HG03571 (cell line): Measurements from ENCODE around the gene UGT2A3.

Source experiments
- ATAC-seq: cut with Tn5 transposase; IDR thresholded peaks from one replicate; pipeline ENCODE4 v1.9.1; 2021; ENCODE audit not compliant: unreplicated experiment

The UGT2A3 gene

DNA sequence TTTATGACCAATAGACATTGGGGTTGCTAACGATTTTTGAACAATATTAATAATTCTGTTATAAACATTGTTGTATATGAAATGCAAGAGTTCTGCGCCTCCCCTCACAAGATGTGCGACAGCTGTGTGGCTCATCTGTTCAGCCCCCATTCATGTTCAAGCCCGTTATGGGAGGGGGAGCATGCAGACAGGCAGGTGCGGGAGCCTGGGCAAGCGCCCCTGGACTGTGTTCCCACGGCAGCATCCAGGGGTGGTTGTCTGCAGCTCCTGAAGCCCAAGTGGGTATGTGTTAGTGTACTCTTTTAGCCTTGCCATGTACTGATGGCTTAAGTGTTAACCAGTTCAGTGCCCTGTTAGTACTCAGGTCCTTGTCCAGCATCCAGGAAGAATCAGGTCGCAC is 34.6 kb downstream of the UGT2A3 start:
- ATAC-seq = no peak

DNA sequence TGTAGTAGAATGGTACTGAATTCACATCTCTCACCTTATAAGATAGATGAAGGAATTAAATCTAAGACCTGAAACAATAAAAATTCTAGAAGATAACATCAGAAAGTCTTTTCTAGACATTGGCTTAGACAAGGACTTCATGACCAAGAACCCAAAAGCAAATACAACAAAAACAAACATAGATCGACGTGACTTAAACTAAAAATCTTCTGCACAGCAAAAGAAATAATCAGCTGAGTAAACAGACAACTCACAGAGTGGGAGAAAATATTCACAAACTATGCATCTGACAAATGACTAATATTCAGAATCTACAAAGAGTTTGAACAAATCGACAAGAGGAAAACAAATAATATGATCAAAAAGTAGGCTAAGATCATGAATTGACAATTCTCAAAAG is 38.8 kb downstream of the UGT2A3 start:
- no peak for ATAC-seq

DNA sequence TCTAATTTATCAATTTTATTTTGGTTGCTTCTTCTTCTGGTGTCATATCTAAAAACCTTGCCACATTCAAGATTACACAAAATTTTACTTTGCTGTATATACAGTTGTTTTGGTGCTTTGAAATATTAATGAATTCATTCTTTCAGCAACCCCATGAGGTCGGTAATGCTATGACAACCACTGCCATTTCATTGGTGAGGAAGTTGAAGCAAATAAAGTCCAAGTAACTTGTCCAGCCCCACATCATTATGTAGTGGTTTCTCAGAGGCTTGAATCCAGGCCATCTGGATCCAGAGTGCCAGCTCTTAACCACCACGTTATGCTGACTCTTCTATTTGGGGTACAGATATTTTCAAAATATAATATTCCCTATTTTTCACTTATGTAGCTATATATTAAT is 42.2 kb downstream of the UGT2A3 start:
- no peak for ATAC-seq

DNA sequence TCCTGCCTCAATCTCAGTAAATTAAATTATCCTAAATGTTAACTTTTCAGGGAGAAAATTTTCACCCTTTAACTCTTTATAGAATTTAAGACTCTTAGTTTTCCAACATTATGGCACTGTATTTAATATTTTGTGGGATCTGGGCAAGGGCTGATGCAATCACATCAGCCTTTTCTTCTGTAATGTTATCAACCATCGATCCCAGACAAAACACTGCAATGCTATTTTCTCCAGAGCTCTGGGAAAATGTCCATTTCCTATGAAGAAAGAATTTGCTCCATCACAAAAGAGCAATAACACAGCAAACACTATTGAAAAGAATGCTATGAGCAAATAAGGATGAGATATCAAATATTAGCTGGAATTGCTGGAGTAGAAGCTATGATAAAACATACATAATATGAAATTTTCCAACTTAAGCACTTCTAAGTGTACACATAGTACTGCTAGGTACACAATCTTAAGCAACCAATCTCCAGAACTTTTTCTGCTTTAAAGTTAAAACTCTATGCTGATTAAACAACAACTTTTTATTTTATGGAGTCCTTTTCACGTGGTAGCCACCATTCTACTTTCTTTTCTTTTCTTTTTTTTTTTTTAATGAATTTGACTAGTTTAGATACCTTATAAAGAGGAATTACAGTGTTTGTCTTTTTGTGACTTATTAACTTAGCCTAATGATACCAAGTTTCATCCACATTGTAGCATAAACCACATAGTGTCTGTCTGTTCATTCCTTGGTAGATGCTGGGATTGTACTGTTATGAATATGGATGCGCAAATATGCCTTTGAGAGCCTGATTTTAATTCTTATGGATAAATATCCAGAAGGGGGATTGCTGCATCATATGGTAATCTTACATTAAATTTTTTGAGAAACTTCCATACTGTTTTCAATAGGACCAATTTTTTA is 43.6 kb downstream of the UGT2A3 start:
- no peak for ATAC-seq

DNA sequence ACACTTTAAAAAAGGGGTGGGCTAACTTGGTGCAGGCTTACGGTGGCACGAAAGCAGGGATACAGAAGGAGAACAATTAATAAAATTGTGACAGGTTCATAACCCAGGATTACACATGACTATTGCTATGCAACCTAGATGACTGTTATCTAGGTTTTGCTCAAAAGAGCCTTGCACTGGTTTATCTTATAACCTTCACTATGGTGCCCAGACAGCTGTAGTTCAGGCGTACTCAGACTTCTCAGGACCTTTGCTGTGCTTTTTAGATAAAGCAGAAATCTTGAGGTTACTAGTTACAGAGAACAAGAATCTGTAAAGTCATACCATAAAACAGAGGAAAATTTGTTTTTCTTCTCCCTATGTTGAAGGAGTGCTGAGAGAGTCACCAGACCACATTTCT is 44.4 kb downstream of the UGT2A3 start:
- no peak for ATAC-seq

DNA sequence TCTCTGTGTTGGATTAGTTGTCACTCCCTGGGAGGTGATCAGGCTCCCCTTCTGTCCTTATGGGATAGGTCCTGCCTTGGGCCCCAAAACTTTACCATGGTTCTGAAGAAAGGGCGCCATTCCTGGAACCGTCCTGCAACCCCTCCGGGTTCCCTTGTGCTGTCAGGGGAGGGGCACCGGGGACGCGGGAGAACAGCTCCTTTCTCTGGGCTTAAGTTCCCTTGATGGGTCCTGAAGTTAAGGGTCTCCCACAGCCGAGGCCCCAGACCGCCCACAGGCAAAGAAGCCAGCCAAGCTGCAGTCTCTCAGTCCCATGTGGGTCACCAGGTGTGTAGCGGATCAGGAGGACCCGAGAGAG is 44.8 kb downstream of the UGT2A3 start:
- ATAC-seq = no peak

DNA sequence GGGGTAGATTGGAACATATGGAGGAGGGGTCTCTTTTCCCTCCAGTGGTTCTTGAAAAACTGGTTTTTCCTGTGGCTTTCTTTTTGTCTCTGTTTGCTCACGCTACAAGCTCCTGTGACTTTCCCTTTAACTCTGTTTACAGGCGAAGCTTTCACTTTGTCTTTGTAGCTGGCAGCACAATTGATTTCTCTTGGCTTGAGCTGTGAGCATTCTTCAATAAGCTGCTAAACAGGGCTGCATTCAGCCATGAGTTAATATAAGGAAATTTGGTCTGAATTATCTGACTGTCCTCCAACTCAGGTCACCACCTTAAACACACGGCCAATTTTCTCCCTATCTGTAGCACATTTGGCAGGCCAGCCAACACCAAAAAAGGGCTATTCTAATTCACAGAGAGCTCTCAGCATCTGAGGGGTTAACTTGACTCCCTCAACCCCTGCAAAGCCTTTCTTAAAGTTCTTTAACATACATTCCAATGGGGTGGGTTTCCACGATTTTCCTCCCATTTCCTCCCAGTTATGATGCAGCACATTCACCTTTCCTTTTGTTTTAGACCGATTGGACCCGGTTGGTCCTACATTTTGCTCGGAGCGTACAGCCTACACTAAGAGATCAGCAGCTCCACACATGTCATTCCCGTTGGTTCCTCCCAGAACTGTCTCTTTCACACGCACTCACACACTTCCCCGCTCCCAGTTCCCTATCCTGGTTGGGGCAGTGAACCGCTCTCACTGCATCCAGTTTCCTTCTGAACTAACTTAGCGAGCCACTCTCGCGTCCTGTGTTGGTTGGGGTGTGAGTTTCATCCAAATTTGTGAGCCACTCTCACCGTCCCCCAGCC is 45.4 kb downstream of the UGT2A3 start:
- no peak for ATAC-seq

DNA sequence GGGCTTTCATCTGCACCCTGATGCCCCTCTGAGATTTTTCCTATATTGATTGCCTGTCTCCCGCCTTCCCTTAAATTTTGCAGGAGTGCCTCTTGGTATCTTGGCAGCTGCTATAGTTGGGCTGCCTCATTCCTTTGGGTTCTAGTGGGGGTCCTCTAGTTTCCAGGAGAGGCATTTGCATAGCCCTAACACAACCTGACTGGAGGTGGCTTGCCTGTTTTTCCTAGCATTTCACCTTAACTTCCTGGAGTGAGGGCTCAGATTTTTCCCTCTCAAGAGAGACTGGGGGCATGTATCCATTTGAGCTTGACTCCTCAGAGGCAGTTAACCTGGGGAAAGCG is 46.0 kb downstream of the UGT2A3 start:
- no peak for ATAC-seq

DNA sequence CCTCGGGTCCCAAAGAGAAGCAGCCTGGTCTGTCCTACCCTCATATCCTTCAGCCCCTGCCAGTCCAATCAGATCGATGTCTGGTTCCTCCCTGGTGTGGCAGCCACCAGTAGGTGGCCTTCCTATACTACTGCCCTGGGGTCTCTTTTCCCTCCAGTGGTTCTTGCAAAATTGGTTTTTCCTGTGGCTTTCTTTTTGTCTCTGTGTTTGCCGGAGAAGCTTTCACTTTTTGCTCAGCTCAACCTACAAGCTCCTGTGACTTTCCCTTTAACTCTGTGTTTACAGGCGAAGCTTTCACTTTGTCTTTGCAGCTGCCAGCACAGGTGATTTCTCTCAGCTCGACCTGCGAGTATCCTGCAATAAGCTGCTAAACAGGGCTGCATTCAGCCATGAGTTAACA is 46.8 kb downstream of the UGT2A3 start:
- peak; percentile 36 for ATAC-seq

DNA sequence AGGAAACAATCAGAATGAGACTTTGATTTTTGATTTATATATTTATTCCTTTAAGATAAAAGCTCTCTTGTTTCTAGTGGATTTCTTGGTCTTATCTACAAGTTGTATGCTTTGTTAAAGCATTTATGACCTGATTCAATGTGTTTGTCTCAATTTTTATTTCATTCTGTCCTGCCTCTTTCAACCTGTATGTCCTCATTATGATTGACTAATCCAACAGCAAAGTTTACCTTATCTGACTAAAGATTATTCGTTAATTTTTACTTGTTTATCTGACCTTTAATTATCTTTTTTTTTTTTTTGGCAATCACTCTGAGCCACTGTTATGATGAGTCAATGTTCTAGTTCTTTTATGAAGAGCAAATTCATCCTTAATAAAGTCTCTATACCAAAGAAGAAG is 54.9 kb downstream of the UGT2A3 start:
- ATAC-seq = no peak

DNA sequence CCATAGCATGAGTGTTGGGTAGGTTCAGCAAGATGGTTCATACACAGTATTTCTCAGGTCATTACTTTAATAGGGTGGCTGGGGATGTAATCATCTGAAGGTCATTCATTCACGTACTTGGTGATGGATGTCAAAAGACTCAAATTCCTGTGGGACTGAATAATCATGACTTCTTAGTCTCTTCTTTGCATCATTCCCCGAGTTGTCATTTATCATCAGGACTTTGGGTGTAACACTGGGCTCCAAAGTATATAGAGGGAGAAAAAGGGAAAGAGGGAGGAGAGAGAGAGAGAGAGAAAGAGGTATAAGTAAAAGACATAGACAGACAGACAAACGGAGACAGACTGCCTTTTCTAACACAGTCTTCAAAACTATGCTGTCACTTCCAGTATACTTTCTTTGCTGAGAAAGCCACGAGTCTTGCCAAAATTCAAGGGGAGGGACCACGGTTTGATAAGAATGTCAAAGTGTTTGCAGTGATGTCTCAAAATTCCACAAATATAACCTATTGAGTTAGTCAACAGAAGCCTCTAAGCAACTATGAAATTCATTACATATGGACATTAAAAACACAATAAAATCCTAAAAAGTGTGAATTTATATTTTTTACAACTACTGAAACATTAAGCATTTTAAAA is 55.9 kb downstream of the UGT2A3 start:
- no peak for ATAC-seq

DNA sequence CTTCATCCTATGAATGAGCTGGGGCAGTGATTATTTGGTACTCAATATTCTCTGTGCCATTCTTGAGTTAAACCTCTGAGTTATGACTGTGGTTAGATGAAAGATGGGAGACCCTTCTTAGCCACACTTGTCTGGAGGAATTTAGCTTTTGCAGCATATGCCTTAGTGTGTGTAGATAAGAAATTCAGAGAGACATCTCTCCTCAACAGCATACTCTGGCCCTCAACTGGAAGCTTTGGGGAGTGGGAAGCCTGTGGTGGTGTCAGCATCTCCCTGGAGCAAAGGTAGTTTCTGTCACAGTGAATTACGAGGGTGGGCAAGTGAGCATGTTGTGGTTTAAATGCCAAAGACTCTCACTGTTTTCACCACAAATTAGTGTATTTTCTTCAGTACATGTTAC is 58.7 kb downstream of the UGT2A3 start:
- ATAC-seq = no peak

DNA sequence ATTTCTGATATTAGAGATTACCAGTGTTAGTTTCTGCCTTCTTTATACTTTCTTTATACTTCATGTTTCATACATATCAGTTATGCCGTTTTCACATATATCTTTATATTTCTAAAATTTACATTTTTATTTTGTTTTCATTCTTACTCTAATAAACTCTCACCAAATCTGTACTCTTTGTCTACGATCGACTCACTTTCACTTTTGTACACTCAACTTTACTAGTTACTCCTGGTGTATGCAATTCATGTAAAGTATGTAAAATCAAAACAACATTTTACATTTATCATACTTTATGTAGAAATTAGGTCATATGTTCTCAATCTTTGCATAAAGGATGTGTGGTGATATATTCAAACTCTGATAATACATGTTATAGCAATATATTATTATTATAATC is 59.9 kb downstream of the UGT2A3 start:
- no peak for ATAC-seq

DNA sequence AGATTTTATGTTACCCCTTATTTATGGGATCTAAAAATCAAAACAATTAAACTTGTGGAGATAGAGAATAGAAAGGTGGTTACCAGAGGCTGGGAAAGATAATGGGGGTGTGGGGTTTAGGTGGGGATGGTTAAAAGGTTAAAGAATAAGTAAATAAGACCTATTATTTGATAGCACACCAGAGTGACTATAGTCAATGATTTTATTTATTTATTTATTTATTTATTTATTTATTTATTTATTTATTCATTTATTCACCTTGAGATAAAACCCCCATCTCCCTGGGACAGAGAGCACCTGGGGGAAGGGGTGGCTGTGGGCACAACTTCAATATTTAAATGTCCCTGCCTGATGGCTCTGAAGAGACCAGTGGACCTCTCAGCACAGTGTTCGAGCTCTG is 66.1 kb downstream of the UGT2A3 start:
- ATAC-seq = no peak

DNA sequence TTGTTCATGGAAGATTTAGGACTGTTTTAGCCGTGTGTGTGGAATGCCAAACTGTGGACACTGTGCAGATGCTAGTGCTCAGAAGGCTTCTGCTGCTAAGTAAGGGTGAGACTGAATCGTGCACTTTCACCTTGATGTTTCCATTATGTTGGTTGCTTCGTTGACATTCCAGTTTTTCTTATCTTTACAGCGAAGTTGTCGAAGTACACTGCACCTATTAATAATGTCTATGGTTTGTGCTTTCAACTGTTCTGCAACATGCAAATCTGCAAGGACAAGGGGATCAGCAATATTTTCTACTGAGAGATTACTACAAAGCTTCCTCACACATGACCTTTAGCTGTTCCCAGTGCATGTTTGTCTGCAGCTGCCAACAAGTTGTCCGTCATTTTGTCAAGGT is 67.7 kb downstream of the UGT2A3 start:
- no peak for ATAC-seq
